Adipose tissue (tissue), 3 donors: ENCODE results near the gene MYORG. TPM values are rescaled to one million over a fixed set of nuclear protein-coding genes. Genes with fewer than 3 reads are reported as not detected.

Experiments
- H3K27ac ChIP-seq: one replicate; pipeline ENCODE4 v1.5.1; 2013; ENCODE audit warnings: low read depth, low read length
- WGBS, 3 donors: extraction: QIAGEN DNeasy Blood & Tissue Kit; methylation state at CpG; one replicate each; pipeline ENCODE4 v1.1.7; 2013; 5-methylcytosine and 5-hydroxymethylcytosine counted together
- polyA plus RNA-seq, 3 donors: library from polyadenylated mRNA; stranded (reverse); fragments of 200-250 nt; gene quantifications; one replicate each; pipeline ENCODE4 v1.2.3, GENCODE V29; 2013
- donor health status: healthy with polysubstance abuse.
- donor health status: Bipolar disorder and iron deficiency.
- donor health status: healthy.

Gene MYORG
- 10 to 100 TPM in 1 of 3 donors, 1 to 10 TPM in 2; 5.2 to 12.1 (median 6.1) TPM for polyA plus RNA-seq

GRCh38 chr9:34376596-34377403 is at the start of gene MYORG:
MYORG (minus strand) TSS chr9:34376898; CDS start chr9:34372943, 3,955 bp downstream.
- WGBS, 3 donors, result 0 to 1% (median 1%) methylated on average over 51 to 54 of the region's 54 CpGs
- no peak within 1 kb of the TSS for H3K27ac ChIP-seq

GRCh38 chr9:34419716-34420504 is 43.2 kb upstream of the MYORG start:
- 77 to 88% (median 78%) methylated on average over 4 of the region's 4 CpGs for WGBS, 3 donors
- no peak overlapping the region for H3K27ac ChIP-seq

- no peak overlapping the region for H3K27ac ChIP-seq
- 96 to 99% (median 97%) methylated on average over 3 of the region's 3 CpGs for WGBS, 3 donors
Measured at GRCh38 chr9:34417734-34418133, 41.0 kb upstream of the MYORG start.

- WGBS, 3 donors, result 24 to 26% (median 25%) methylated on average over 6 of the region's 6 CpGs
- H3K27ac ChIP-seq, result no peak overlapping the region
Measured at GRCh38 chr9:34413231-34413852, 36.6 kb upstream of the MYORG start.

GRCh38 chr9:34412336-34412735 is 35.6 kb upstream of the MYORG start:
- 37 to 56% (median 52%) methylated on average over 1 of the region's 1 CpG for WGBS, 3 donors

GRCh38 chr9:34409154-34409553 is 32.5 kb upstream of the MYORG start:
- H3K27ac ChIP-seq, result no peak overlapping the region
- 61 to 82% (median 68%) methylated on average over 2 of the region's 2 CpGs for WGBS, 3 donors

More at GRCh38 chr9:34412336-34412735, 35.6 kb upstream of the MYORG start:
- no peak overlapping the region for H3K27ac ChIP-seq

GRCh38 chr9:34408173-34408572 is 31.5 kb upstream of the MYORG start:
- H3K27ac ChIP-seq, result no peak overlapping the region
- 89 to 100% (median 100%) methylated on average over 1 of the region's 1 CpG for WGBS, 3 donors

- no peak overlapping the region for H3K27ac ChIP-seq
- 43 to 86% (median 83%) methylated on average over 1 of the region's 1 CpG for WGBS, 3 donors
Measured at GRCh38 chr9:34406219-34406618, 29.5 kb upstream of the MYORG start.

GRCh38 chr9:34405719-34406118 is 29.0 kb upstream of the MYORG start:
- WGBS, 3 donors, result 89 to 93% (median 92%) methylated on average over 7 of the region's 7 CpGs
- no peak overlapping the region for H3K27ac ChIP-seq

GRCh38 chr9:34403554-34404380 is 27.1 kb upstream of the MYORG start:
- H3K27ac ChIP-seq, result no peak overlapping the region

- 88 to 90% (median 88%) methylated on average over 34 to 40 of the region's 40 CpGs for WGBS, 3 donors
Measured at GRCh38 chr9:34400686-34401602, 24.2 kb upstream of the MYORG start.

GRCh38 chr9:34400275-34400674 is 23.6 kb upstream of the MYORG start:
- 78 to 80% (median 80%) methylated on average over 9 to 12 of the region's 12 CpGs for whole genome bisulfite sequencing, 3 donors
- H3K27ac ChIP-seq, result no peak overlapping the region

More at GRCh38 chr9:34400686-34401602, 24.2 kb upstream of the MYORG start:
- H3K27ac ChIP-seq, result no peak overlapping the region

GRCh38 chr9:34399729-34400128 is 23.0 kb upstream of the MYORG start:
- WGBS, 3 donors, result 87 to 90% (median 89%) methylated on average over 4 of the region's 4 CpGs
- no peak overlapping the region for H3K27ac ChIP-seq

GRCh38 chr9:34398875-34399274 is 22.2 kb upstream of the MYORG start:
- 93 to 100% (median 100%) methylated on average over 1 of the region's 1 CpG for WGBS, 3 donors
- H3K27ac ChIP-seq, result no peak overlapping the region

GRCh38 chr9:34396276-34397214 is 19.8 kb upstream of the MYORG start:
- 75 to 80% (median 77%) methylated on average over 7 of the region's 7 CpGs for WGBS, 3 donors
- H3K27ac ChIP-seq, result no peak overlapping the region

GRCh38 chr9:34392511-34392910 is 15.8 kb upstream of the MYORG start:
- WGBS, 3 donors, result 48 to 58% (median 50%) methylated on average over 1 of the region's 1 CpG
- no peak overlapping the region for H3K27ac ChIP-seq
